HG02610 (cell line): ENCODE data around the gene MAST4.

Source experiments
- ATAC-seq: cut with Tn5 transposase; IDR thresholded peaks from one replicate; pipeline ENCODE4 v1.9.1; 2021; ENCODE audit warnings: mild to moderate bottlenecking, moderate library complexity; ENCODE audit not compliant: unreplicated experiment

The MAST4 gene

DNA sequence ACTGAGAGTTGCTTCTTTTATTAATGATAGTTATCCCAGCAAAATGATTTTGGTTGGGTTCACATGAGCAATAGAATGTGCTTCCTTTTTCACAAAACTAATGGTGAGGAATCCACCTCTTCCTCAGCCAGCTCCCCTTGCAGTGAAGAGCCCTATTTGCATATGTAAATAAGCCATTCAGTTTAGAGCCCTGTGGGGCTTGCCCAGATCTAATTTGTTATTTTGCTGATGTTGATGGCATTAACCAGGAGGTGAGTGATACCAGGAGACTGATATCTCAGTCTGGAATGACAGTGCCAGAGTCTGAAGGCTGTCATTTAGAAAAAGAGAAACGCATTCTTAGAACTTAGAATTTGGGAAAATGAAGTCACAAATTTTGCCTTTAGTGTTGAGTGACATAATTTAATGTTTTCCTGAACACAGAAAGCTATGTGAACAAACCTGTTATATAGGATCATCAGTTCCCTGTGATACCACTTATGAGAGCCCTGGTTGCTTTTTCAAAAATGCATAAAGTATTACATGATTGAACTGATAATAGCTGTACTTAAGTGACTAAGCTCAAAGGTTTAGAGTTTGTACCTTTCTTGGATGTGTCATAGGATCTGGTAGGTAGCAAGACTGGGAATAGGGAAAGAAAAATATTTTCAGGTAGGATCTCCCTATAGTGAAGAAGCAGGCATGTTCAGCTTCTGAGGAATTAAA is 271.6 kb downstream of the MAST4 start:
- no peak for ATAC-seq

DNA sequence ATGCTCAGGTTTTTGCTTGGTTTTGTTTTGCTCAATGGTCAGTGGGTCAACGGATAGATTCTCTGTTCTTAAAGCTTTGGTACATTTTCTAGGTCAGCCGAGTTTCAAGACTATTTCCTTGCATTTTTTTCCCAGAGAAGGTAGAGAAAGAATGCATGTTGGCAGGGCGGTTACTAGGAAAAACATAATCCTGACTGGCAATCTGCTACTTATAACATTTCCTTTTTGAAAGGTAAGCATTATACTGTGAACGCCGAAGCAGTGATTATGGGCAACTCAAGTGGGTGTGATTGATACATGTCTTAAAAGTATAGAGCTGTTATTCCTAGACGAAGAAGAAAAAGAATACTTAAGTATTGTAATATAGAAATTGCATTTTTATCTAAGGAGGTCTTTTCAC is 273.2 kb downstream of the MAST4 start:
- no peak for ATAC-seq

DNA sequence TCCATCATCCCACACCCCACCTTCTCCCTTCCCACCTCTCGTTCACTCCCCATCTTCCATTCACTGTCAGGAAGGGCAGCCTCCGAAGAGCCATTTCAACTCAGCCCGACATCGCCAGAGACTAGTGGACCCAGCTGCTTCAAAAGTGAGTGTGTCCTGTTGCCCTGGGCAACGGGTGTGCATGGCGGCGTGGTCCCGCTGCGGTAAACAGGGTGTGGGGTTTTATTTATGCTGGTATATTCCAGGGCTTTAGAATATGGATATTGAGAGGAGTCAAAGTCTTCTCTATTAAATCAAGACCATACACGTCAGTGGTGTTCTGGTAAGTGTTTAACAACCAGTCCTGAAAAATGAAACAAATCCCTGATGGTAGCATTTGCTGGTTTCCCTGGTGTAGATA is 274.5 kb downstream of the MAST4 start:
- no peak for ATAC-seq

DNA sequence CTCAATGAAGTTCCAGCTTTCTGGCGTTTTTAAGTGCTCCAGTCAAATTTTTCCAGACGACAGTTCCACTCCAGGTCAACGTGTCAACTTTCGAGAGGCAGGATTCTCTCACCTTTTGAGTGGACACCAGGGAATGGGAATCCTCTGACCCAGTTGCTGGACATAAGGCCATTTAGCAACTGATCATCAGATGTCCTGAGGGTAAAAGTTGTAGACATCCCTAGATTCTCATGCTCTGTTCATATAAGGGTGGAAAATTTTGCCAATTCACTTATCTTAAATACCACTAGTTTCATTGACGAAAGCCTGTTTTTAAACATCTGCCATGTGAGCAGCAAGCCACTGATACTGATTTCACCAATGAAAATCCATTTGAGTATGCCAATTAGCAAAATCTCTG is 275.5 kb downstream of the MAST4 start:
- ATAC-seq = no peak

DNA sequence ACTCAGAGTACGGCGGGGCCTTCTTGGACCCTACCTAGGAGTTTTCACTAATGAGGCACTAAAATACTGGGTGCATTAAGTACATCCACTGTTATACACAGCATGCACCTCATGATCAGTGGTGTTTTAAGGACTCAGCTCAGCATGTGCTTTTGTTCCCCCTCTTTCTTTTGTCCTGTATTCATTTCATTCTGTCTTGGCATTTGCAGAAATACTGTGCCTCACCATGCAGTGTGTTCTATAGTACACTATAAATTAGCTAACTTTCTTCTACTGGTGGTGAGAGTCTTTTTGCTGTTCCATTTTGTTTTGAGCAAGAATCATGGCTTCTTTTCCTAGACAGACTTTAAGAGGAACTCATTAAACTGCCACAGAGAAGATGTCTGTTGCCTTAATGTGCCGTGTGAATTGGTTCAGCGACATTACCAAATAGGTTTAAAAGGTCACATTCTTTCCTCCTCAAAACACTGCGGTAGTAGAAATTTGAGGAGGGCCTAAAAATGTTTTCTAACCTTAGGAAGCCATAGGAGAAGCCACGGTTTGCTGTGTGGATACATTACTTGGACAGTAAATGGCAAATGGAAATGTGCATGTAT is 276.6 kb downstream of the MAST4 start:
- ATAC-seq = no peak

DNA sequence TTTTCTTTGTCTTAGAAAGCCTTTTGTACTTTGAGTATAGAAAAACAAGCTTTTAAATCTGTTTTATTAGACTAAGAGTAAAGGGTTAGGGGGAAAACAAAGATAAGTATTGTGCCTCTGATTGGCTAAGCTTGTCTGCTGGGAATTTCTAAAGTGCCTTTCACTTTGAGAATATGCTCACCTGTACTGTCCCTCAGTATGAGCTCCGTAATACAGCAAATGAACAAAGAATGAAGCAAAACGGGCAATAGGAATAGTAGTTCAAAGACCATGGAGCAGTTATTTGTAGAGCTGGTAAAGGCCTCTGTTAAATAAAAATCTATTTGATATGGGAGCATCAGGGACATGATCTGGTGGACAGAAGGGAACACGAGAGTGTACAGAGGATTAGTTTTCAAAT is 277.8 kb downstream of the MAST4 start:
- ATAC-seq = no peak

DNA sequence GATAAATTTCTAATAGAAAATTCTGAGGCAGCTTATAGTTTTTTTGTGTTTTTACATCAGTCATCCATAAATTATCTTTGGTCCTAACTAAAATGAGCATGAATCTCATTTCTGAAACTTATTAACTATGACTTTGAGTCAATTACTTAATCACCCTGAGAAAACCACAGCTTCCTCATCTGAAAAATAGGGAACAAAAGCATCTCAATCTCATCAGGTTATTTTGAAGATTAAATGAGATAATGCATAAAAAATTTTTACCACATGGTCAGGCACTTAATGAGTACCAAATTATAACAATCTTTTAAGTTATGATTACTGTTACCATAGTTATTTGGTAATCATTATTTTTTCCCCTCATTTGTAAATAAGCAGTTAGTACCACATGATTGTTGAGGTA is 279.1 kb downstream of the MAST4 start:
- no peak for ATAC-seq

DNA sequence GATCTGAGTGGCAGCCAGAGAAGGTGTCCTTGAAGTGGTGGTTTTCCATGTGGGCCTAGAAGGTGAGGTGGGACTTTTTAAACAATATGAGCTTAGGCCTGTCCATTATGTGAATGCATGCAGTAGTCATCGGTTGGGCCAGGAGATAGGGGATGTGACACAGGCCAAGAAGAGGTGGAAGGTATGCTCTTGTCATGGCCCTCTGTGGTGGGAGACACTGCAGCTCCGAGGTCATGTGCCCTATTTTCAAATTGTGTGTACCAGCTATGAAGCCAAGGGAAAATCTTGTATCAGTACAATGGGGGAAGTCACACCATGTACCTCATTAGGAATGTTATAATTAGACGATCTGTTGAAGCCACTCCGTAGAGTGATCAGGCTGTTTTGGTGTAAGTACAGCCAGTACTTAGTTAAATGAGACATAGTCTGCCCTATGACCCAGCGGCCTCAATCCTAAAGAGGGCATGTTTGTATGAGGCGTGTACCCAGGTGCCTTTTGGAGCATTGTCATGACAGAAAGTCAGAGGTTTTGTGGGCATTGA is 280.1 kb downstream of the MAST4 start:
- ATAC-seq = no peak

DNA sequence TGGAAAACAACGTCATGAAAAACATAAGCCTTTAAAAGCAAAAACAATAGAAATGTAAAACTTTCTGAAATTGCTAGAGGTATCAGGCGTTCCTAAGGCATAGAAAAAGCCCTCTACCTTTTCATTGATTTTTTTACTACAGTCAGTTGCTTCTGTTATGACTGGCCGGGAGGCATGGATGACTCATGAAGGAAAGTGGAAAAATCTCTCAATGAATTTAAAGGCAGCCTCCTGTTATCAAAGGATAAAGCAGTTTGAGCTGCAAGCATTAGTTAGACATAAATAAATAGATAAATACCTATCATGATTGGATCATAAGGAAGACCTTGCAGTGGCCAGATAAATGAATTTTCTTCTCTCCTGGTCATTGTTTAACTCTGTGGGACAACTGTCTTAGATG is 281.6 kb downstream of the MAST4 start:
- no peak for ATAC-seq

DNA sequence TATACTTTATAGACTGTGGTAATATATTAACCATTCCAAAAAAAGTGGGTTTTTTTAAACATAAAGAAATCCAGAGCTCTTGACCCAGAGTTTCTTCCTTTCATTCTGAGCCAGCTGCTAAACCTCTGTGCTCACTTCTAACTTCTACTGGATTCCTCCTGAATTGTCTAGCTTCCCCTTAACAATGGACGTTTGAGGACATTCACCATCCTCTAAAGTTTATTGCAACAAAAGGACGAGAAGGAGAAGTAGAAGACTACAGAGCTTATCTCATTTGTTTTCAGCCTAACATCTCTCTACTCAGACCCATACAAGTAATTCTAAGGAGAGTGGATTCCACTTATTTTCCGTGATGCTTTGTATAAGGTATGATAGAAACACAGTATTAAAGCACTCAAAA is 284.2 kb downstream of the MAST4 start:
- ATAC-seq = no peak

DNA sequence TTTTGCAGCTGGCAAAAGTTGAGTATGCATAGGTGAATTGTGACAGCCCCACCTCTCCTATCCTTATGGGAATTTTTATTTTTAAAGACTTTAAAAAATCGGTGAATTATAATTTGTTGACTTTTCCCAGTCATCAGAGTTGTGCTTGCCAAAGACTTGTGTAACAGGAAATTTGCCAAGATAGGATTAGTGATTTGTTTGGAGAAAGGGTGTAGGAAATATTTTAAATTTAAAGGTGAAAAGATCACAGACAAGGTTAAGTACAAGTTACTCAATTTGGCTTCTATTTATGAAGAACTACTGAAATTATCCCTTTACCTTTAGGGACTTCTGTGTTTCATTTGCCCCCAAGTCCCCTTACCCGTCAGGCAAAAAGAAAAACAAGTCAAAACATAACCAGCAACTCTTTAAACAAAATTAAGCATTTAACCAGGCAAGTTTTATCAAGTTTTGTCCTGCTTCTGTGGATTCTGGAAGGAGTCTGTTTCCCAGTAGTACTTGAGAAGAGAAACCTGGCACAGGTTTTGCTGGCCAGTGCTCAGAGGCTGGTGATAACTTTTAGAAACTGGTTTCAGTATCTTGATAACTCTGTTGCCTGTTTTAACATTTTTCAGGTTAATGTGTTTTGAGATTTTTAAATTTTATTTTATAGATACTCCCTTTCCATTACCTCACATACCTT is 285.4 kb downstream of the MAST4 start:
- ATAC-seq = no peak

DNA sequence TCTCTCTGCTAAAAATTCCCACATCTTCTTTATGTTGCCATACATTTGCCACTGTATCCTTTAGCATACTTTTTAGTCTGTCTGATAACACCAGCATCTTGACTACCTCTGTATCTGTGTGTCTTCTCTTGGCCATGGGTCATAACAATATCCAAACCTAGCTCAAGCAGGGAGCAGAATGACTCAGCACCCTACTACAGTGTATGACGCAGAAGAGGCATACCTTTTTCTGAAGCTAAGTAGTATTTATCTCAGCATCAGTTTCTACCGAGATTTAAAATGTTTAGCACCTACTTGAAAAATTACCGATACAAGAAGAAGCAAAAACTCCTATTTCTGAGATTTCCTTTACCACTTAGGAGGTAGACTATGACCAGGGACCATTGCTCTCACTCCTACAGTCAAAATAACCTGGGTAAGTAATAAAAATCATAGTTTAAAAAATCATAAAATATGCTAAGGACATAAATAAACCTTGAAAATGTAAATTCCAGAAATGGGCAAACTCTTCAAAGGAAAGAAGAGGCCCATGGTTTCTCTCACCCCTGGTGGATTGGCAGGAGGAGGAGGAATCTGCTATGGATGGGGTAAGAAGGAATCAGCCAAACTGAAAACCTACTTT is 286.5 kb downstream of the MAST4 start:
- ATAC-seq = peak; percentile 61

DNA sequence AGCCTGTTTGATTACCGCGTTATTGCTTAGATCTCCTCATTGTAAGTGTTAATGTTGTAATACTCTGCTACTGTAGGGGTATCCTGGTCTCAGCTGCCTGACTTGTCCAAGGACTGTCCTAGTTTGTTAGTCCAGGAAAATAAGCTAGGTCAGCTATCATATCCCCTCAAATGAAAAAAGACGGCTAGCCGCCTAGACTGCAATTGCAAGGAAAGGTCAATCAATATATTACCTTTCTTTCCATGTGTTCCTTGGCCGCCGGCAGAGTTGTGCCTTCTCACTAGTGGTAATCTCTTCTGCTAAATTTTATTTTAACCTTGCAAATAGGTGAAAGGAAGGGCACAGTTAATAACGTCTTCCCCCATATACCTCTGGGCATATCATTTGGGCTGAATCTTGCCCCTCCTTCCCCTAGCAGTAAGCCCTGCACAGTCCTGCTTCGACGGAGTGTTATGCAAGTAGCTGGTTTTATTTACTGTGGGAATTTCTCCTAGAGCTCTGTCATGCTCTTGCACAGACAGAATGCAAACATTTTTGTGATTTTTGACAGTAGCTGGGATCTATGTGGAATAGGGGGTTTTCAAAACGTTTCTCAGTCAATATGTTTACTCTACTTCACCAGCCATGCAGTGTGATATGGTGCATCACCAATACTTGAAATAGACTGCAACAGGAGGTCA is 288.5 kb downstream of the MAST4 start:
- ATAC-seq = no peak

DNA sequence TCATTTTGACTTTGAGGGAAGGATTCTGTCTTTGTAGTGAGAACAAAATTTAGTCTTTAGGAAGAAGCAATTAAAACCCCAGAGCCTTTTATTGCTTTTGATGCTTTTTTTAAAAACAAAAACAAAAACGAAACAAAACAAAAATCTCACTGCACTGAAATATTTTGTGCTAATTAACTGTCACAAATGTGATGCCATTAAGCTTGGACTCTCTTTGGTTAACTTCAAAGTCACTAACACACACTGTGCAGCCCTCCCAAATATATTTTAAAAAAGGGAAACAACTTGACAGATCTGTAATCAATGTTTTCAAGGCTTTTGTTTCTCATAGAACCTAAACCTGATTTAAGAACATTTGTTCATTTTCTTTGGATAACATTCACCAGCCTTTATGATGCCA is 290.7 kb downstream of the MAST4 start:
- ATAC-seq = no peak

DNA sequence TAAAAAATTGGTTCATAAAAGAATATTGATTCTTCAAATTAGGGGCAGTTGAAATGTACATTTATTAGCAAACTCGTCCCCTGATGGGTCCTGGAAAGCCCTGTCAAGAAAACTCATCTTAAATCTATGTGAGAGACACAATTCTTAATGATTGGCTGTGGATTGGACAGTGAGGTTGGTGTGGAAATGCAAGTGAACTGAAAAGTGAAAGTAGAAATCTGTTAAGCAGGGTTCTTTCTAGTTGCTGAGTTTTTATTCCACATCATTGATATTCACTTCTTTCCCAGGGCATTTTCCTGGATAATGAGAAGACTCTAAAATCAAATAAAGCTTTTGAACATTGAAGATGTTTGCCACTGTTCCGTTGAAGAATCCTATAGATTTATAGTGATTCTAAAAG is 292.4 kb downstream of the MAST4 start:
- no peak for ATAC-seq

DNA sequence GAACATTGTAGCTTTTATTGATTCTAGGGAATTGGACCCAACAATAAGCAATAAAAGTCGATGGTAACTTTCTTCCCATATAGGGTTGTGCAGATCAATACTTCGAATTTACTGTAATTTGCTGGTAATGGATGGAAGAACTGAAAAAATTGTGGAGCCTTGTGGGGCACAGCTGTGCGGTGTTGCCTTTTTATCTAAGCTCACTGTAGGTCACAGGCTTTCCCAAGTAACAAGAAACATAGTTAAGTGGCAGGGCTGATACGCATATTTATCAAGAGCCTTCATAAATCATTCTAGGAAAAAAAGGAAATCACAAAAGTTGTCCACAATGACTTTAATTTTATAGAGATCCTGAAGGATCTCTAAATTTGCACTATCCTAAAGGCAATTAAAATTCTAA is 292.9 kb downstream of the MAST4 start:
- ATAC-seq = no peak

DNA sequence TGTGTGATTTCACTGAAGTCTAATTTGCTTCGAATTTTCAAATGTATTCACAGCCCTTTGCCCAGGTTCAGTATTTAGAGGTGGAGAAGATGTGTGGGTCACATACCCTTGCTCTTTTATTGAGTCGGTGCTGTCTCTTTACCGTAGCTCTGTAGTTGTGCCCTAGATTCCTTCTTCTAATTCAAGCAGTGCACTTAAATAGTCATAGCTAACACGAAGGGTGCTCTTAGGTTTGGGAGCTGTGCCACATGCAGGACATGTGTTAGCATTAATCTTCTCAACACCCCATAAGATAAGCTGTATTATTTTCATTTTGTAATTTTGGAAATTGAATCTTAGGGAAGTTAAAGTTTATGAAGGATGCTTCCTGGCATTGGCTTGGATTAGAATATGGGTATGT is 293.3 kb downstream of the MAST4 start:
- no peak for ATAC-seq

DNA sequence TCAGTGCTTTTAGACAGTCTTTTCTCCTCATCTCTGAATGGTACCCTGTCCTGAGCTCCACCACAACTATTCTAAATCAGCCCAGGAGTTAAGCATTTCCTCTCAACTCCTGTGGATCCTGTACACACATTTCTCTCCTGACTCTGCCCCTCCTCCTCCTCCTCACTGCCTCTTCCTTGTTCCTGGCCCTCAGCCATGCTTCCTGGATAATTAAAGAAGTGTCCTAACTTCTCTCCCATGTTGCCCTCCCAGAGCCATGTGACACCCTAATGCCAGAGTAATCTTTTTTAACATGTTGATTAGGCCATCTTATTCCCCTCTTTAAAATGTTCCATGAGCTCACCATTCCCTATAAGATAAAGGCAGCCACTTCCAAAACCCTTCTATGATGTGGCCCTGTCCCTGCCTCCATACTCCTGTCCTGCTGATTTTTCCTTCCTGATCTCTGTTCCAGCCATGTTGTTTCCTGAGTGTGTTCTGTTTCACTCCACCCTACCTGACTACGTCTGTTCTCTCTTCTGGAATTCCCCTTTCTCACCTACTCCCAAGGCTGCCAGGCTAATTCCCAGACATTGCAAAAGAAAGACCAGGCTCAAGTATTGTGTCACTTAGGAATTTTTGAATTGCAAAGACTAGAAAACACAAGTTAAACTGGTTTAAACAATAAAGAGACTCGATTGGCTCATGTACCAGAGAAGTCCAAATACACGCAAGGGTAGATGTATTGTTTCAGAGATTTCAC is 295.2 kb downstream of the MAST4 start:
- no peak for ATAC-seq

DNA sequence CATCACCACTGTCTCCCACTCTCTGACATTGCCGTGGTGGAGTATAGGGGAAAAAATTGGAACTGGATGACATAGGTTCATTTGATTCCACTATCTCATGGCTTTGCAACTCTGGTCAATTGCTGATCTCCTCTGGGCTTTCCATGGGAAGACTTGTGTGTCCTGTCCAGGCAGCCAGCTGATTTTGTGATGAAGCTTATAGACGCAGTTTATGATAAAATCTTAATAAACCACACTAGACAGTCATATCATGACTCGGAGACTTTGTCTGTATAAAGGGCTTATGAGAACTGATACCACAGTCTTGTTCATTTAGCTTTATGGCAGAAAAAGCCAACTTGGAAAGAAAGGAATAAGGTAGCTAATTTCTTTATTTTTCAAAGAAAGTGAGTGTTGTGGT is 296.5 kb downstream of the MAST4 start:
- no peak for ATAC-seq

DNA sequence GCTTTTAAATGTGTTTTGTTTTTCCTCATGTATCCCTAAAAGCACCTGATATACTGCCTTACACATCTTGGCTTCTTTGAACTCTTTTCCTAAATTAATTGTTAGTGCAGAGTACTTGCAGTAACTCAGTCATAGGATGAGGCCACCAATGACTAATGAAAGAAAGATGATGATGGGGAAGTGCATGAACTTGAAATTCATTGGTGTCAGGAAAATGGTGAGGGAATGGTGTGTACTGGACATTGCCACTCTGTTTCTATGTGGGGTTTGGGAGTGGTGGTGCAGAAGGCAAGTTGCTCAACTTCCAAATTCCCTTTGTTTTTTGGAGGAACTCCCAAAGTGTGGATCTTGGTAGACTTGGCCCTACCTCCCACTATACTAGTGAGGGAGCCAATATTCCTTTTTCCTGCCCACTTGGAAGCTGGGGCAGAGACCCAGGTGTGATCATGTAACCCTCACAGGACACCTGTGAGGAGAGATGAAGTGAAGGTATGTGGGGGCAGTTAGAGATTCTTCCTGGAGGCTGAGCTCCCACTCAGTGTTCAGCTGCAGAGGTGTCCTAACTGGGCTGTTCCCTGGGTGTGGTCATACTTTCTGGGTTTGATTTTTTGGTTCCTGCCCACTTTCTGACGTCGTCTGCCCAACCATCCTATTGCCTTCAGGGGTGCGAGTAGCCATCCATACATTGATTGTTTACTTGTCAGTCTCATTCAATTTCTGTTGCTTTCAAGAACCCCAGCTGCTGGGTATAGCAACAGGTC is 298.5 kb downstream of the MAST4 start:
- ATAC-seq = no peak
